ENCODE results near the gene ANO3.

The ANO3 gene

DNA sequence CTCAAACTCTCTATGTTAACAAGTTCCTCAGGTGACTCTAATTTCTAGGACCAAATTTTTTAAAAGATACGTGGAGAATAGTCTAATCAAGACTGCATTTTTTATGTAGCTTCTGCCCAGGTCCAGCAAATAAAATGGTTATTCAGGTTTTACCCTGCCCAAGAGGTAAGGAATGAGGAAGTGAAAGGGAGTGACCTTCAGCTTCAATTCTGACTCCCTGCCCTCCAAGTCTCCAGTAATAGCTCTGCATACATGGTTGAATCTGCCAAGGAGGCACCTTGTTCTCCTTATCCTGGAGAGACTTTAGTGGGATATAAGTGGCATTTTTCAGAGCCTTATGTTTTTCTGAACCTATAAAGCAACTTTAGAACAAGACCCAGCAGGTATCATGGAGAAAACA, 224.7 kb downstream of the ANO3 start:
- Mint-ChIP-seq H3K27ac (no peak overlapping the region), H3K36me3 (ENCODE audit: low read depth) (no peaks in the 10 kb centered on the region), H3K27me3 (no peaks in the 10 kb centered on the region), H3K9me3 (peaks cover 4% of the 10 kb centered on the region), H3K4me1 (no peaks in the 10 kb centered on the region), H3K4me3 (no peak overlapping the region)
- ATAC-seq (no peak), DNase-seq (no peak)

DNA sequence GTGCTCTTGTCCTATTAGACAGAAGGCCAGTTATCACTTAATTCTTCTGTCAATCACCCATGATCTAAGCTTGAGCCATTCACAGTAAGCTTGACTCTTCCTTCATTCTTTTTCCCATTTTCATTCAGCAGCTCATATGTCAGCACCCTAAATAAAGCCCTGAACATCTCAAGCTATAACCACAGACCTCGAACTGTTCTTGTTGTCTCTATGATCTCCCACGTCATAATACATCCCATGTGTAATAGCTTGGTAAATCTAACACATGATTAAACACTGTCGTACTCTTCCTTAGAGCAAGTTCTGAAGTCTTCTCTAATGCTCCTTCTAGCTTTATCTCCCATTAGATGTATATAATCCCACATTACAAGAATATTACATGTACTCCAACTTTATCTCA, 225.7 kb downstream of the ANO3 start:
- H3K27ac Mint-ChIP-seq: no peak overlapping the region
- no peak for DNase-seq
- peaks cover 4% of the 10 kb centered on the region for H3K9me3 Mint-ChIP-seq
- H3K4me3 Mint-ChIP-seq: no peak overlapping the region
- H3K27me3 Mint-ChIP-seq: no peaks in the 10 kb centered on the region
- no peak for ATAC-seq
- H3K4me1 Mint-ChIP-seq: no peaks in the 10 kb centered on the region
- no peaks in the 10 kb centered on the region for H3K36me3 Mint-ChIP-seq (ENCODE audit: low read depth)

DNA sequence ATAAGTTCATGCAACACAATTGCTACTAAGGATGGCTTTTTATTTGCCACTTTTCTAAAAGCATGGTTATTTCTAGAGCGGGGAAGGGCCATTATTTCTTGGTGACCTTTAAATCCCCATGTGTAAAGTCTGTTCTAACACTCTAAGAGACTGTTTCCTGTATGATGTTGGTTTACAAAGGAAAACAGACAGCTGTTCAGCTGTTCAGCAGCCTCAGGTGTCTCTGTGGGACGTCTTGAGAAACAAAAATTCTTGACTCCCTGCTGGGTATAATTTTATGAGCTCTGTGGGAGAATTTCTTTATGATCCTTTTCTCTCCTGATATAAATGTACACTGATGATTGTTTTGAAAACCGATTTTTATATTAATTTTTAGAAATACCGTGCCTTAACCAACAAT, 226.3 kb downstream of the ANO3 start:
- ATAC-seq (no peak), DNase-seq (no peak)
- Mint-ChIP-seq H3K4me3 (no peak overlapping the region), H3K27me3 (no peaks in the 10 kb centered on the region), H3K9me3 (peaks cover 4% of the 10 kb centered on the region), H3K36me3 (ENCODE audit: low read depth) (no peaks in the 10 kb centered on the region), H3K4me1 (no peaks in the 10 kb centered on the region), H3K27ac (no peak overlapping the region)

DNA sequence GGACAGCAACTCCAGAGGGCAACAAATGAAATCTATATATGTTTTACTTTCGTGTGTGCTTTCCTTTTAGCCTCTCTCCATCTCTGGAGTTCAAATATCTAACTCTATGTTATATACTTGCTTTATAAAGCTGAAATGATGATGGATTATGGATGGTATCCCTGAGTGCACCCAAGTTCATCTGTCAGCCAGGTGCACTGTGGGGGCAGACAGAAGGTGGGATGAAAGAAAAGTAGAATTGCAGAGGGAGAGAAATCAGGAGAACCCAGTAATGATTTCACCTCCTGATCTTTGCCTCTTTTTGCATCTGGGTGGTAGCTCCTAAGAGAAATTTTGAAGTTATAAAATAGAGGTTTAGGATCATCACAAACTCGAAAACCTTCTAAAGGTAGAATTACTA, 237.7 kb downstream of the ANO3 start:
- Mint-ChIP-seq H3K36me3 (ENCODE audit: low read depth) (no peaks in the 10 kb centered on the region), H3K4me1 (no peaks in the 10 kb centered on the region)
- ATAC-seq: no peak

DNA sequence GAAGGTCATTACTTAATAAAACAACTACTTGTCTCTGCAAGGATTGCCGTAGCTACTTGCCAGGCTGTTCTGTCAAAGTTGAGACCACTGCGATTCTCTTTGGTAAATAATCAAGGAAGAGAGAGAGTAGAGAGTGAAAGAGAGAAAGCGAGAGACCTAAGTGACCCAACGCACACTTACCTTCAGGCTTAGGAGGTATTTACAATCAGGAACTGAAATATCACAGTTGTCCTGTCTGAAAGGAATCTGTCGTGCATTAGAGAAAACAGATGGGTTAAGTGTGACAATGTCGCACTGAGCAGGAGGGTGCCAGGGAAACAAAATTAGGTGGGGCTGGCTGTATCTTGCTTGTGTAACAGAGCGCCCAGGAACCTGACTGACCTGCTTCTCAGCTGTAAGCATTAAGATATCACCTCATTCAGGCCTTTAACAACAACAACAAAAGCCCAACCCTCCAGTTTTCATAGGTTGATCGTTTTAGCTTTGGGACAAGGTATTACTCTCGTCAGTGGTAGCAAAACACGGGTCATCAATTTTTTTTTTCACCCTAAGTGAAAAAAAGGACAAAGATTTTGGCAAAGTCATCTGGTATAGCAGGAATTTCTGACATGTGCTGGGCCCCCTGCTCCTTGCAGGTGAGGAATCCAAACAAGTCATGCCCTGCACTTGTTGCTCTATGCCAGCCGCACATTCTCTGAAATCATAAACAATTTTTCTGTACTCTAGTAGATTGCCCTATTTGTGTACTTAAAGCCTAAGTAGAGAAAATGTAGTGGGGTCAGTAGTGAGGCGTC, 240.1 kb downstream of the ANO3 start, which contains the start of gene MUC15:
Gene MUC15, minus strand, starts transcription at position 403 of the 794 bp plus-strand sequence. CDS start 5,169 bp downstream, outside the sequence.
- no peak within 1 kb of the TSS for H3K27ac Mint-ChIP-seq
- no peak within 1 kb of the TSS for H3K4me3 Mint-ChIP-seq
- DNase-seq (no peak), ATAC-seq (no peak)
- no peaks in the 10 kb centered on the region for H3K4me1 Mint-ChIP-seq
- H3K9me3 Mint-ChIP-seq: no peaks in the 10 kb centered on the region
- H3K36me3 Mint-ChIP-seq (ENCODE audit: low read depth): no peaks in the 10 kb centered on the region
- no peaks in the 10 kb centered on the region for H3K27me3 Mint-ChIP-seq

More for the DNA sequence above, 237.7 kb downstream of the ANO3 start:
- H3K9me3 Mint-ChIP-seq: no peaks in the 10 kb centered on the region
- H3K4me3 Mint-ChIP-seq: no peak overlapping the region
- H3K27me3 Mint-ChIP-seq: no peaks in the 10 kb centered on the region
- DNase-seq: no peak
- no peak overlapping the region for H3K27ac Mint-ChIP-seq

DNA sequence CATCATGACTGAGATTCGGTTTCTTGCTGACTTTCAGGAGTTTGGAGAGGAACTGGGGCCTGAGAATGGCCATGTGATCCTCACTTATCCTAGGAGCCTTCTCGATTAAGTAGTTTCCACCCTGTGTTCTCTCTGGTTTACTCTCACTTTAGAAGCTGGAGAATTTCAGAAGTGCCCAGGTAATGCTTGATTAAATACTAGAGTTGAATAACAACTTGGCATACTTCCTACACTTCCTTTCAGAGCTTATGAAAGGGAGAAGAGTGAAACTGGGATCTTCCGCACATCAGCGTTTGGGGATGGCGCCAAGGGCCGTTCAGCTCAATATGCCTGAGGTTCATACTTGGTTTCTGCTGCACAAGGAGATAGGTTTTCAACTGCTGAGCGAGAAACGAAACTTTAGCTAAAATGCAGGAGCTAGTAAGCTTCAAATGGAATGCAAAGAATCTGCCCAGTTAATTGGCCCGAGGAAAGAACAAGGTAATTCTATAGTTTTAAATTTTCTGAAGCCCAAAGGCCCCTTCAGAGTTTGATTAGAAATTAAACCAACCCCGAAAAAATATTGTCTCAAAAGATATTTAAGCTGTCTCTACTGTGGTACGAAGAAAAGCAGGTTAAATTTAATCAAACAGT, 241.0 kb downstream of the ANO3 start:
- Mint-ChIP-seq H3K36me3 (ENCODE audit: low read depth) (no peaks in the 10 kb centered on the region), H3K4me1 (no peaks in the 10 kb centered on the region), H3K9me3 (no peaks in the 10 kb centered on the region), H3K4me3 (no peak overlapping the region), H3K27me3 (no peaks in the 10 kb centered on the region), H3K27ac (no peak overlapping the region)
- no peak for ATAC-seq
- no peak for DNase-seq

DNA sequence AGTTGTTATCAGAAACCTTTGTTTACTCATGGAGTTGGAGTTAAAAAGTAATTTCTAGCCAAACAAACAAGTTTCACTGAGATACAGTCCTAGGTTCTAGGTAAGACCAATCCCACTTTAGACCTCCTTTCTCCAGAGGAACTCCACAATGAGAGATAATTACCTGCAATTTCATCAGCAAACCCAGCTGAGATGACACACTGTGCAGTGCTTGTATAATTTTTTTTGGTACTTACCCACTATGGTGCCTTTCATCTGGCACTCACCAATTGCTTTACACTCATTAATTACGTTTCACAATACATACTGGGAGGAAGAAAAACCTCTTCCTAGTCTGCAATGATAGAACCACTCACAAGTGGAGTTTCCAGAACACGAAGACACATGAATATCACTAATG, 242.0 kb downstream of the ANO3 start:
- no peaks in the 10 kb centered on the region for H3K27me3 Mint-ChIP-seq
- DNase-seq: no peak
- H3K4me3 Mint-ChIP-seq: no peak overlapping the region
- H3K27ac Mint-ChIP-seq: no peak overlapping the region
- H3K36me3 Mint-ChIP-seq (ENCODE audit: low read depth): no peaks in the 10 kb centered on the region
- ATAC-seq: no peak
- H3K9me3 Mint-ChIP-seq: no peaks in the 10 kb centered on the region
- no peaks in the 10 kb centered on the region for H3K4me1 Mint-ChIP-seq

DNA sequence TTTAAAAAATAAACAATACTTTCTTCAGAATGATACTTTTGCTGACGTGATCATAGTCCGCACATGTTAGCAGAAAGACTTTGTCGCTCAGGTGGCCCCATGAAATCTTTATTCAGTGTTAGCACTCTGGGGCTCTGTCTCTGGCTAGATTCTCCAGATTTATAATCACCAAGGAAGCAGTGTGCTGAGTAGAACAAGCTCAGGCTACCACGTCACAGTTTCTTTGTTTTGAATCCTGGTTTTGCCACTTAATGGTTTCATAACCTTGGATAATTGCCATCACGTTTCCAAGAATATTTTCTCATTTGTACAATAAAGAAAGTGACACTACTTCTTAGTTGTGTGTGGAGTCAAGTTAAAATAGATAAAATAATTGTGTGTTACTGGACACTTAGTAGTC, 244.0 kb downstream of the ANO3 start:
- Mint-ChIP-seq H3K4me3 (no peak overlapping the region), H3K27ac (no peak overlapping the region), H3K36me3 (ENCODE audit: low read depth) (no peaks in the 10 kb centered on the region), H3K9me3 (no peaks in the 10 kb centered on the region), H3K4me1 (no peaks in the 10 kb centered on the region), H3K27me3 (no peaks in the 10 kb centered on the region)
- no peak for ATAC-seq
- no peak for DNase-seq

DNA sequence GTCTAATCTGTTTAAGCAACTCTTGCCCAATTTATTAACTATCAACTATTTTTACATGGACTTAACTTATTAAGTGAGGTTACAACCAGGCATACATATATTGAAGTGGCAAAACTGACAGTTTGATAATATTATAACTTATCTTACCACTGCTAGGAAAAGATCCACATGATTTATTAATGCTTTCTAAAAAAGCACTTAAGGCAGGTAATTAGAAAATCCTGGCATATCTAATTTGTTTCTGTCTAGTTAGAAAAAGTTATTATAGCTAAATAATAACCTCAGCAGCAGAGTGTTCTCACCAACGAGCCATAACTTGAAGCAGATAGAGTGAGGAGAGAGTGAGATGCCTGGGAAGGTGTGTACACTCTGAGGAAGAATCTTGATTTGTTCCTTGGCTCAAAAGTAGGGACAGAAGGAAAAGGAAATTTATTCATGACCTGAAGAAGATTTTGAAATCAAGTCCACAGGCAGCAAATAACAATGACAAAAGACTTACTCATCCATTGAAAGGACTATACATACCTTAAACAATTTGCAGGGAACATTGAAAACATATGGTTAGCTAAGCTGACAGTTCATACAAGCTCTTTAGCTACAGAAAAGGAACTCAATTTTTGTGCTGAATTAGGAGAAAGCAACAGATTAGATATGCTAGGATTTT, 247.2 kb downstream of the ANO3 start:
- DNase-seq: no peak
- Mint-ChIP-seq H3K4me3 (no peak overlapping the region), H3K9me3 (no peaks in the 10 kb centered on the region), H3K27me3 (no peaks in the 10 kb centered on the region), H3K27ac (no peak overlapping the region), H3K4me1 (no peaks in the 10 kb centered on the region), H3K36me3 (ENCODE audit: low read depth) (no peaks in the 10 kb centered on the region)
- ATAC-seq: no peak

DNA sequence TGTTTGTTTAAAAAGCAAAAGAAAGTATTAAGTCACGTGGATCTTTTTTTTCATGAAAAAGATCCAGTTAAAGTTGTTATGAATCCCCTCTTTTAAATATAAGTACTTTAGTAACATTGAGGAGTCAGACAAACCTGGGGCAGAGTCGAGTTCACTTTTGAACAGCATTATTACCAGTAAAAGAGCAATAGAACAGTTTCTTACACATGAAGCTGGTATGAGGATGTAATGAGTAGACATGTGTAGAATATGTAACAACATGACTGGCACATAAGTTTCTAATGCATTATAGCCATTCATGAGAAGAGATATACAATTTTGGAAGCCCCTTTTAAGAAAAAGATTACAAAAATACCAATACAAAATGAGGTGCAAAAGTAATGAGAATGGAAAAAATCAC, 247.8 kb downstream of the ANO3 start:
- H3K27me3 Mint-ChIP-seq: no peaks in the 10 kb centered on the region
- no peak for DNase-seq
- ATAC-seq: no peak
- no peaks in the 10 kb centered on the region for H3K36me3 Mint-ChIP-seq (ENCODE audit: low read depth)
- no peaks in the 10 kb centered on the region for H3K4me1 Mint-ChIP-seq
- H3K9me3 Mint-ChIP-seq: no peaks in the 10 kb centered on the region
- no peak overlapping the region for H3K4me3 Mint-ChIP-seq
- H3K27ac Mint-ChIP-seq: no peak overlapping the region

DNA sequence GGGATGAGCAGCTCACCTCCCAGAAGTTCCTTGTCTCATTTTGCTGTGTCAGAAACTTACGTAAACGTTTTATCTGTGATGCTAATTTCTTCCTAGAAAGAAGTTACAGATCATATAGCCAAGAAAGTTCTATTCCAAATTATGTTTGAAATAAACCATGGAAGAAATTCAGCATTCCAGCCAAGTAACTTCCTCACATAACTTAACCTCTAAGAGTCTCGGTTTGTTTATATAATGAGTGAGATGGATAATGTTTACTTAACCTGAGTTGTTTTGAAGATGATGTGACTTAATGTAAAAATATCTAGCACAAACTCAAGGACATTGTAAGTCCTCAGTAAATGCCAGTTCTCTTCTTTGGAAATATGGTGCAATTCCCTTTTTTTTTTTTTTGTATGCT, 249.0 kb downstream of the ANO3 start:
- Mint-ChIP-seq H3K4me1 (no peaks in the 10 kb centered on the region), H3K27ac (no peak overlapping the region), H3K9me3 (no peaks in the 10 kb centered on the region), H3K4me3 (no peak overlapping the region), H3K36me3 (ENCODE audit: low read depth) (no peaks in the 10 kb centered on the region), H3K27me3 (no peaks in the 10 kb centered on the region)
- ATAC-seq (no peak), DNase-seq (no peak)

DNA sequence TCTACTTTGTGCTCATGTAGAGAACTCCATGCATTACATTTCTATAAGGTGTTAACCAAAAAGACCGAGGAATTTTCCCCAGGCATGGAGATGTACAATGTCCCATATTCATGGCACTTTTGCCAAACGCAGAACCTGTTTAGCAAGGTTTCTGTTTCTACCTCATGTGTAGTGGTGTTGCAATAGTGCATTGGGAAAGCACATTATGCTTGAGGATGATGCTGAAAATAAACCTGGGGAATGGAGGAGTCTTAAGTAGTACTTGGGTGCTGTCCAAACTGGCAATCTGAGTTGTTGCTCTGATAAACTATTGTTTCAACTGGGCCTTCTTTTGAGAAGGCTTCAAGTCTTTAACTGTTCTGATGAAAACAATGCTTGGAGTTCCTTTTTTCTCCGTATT, 251.6 kb downstream of the ANO3 start:
- no peaks in the 10 kb centered on the region for H3K4me1 Mint-ChIP-seq
- peaks cover 3% of the 10 kb centered on the region for H3K9me3 Mint-ChIP-seq
- no peaks in the 10 kb centered on the region for H3K27me3 Mint-ChIP-seq
- H3K4me3 Mint-ChIP-seq: no peak overlapping the region
- H3K36me3 Mint-ChIP-seq (ENCODE audit: low read depth): no peaks in the 10 kb centered on the region
- no peak for DNase-seq
- ATAC-seq: no peak
- no peak overlapping the region for H3K27ac Mint-ChIP-seq

DNA sequence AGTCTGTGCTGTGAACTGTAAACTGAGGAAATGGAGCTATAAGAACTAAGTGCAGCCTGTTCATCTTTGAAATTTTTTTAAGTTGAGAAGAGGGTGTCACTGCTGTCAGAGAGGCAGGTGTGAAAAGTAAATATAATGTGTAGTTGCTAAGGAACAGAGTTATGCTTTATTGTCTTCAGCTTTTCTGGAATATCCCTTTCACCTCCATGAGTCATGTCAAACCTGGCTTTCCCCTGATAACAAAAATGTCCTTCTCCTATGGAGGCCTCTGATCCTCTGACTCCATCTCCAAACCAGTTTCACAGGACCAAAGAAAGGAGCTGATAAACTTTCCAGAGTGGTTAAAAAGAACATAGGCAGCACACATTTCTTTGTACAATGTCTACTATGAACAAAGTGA, 252.9 kb downstream of the ANO3 start:
- H3K4me1 Mint-ChIP-seq: no peaks in the 10 kb centered on the region
- no peak overlapping the region for H3K27ac Mint-ChIP-seq
- ATAC-seq (no peak), DNase-seq (no peak)
- no peaks in the 10 kb centered on the region for H3K36me3 Mint-ChIP-seq (ENCODE audit: low read depth)
- peaks cover 7% of the 10 kb centered on the region for H3K9me3 Mint-ChIP-seq
- no peaks in the 10 kb centered on the region for H3K27me3 Mint-ChIP-seq
- no peak overlapping the region for H3K4me3 Mint-ChIP-seq

DNA sequence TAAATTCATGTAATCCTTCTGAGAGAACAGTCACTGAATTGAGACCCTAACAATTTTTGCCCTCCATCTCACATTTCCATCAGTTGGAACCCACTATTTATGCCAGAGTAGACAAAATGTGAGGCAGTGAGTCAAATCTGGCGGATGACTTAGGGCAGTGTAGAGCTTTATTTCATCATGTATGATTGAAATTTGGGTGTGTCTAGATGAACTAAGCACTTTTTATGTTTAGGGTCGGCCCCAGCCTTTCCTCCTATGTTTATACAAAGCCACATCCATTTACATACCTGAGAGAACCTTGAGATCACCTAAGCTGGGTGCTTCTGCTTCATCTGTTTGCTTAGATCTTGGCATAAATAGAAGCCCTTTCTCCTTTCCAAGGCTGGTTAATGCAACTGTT, 255.1 kb downstream of the ANO3 start:
- Mint-ChIP-seq H3K27ac (no peak overlapping the region), H3K4me1 (no peaks in the 10 kb centered on the region), H3K4me3 (no peak overlapping the region), H3K36me3 (ENCODE audit: low read depth) (no peaks in the 10 kb centered on the region), H3K9me3 (peaks cover 10% of the 10 kb centered on the region), H3K27me3 (no peaks in the 10 kb centered on the region)
- no peak for ATAC-seq
- DNase-seq: no peak

DNA sequence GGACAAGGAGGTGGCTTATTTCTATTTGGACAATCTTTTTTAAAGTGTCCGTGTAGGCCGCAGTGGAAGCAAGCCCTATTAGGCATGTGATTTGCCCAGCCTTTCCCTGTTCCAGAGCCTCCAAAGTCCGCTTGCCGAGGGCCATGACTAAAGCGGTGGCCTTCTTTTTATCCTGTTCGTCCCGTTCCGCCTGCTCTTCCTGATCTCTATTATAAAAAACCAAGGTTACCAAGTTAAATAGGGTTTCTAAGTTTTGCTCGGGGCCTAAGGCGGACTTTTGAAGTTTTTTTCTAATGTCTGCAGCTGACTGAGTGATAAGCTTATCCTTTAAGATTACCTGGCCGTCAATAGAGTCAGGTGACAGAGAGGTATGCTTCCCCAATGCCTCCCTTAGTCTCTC, 261.8 kb downstream of the ANO3 start:
- H3K4me3 Mint-ChIP-seq: no peak overlapping the region
- H3K4me1 Mint-ChIP-seq: no peaks in the 10 kb centered on the region
- ATAC-seq: no peak
- no peak overlapping the region for H3K27ac Mint-ChIP-seq
- no peak for DNase-seq
- H3K9me3 Mint-ChIP-seq: peaks cover 14% of the 10 kb centered on the region
- H3K36me3 Mint-ChIP-seq (ENCODE audit: low read depth): no peaks in the 10 kb centered on the region
- H3K27me3 Mint-ChIP-seq: no peaks in the 10 kb centered on the region
